H7 (cell line): Measurements from ENCODE around the gene IRS2. TPM values are rescaled to one million over a fixed set of nuclear protein-coding genes. Genes with fewer than 3 reads are reported as not detected.
"Not testable (repeated sequence)": the region's sequence is repeated elsewhere in the genome, so short reads cannot be mapped to it uniquely, and the experiment has no call there.

Experiments
- DNase-seq: peaks from one replicate; pipeline ENCODE4 v3.0.0; 2012
- H3K27me3 ChIP-seq: 2 replicates; pipeline ENCODE4 v1.6.0; 2011; ENCODE audit warnings: mild to moderate bottlenecking, low read length; ENCODE audit not compliant: control insufficient read depth, insufficient read depth
- H3K36me3 ChIP-seq: replicated peaks from 2 replicates; pipeline ENCODE4 v1.5.1; 2011; ENCODE audit warnings: low read length; ENCODE audit not compliant: control insufficient read depth, insufficient read depth
- H3K4me3 ChIP-seq: 2 replicates; pipeline ENCODE4 v1.5.1; 2011; ENCODE audit warnings: low read depth, mild to moderate bottlenecking, control low read depth, low read length, moderate library complexity; ENCODE audit not compliant: insufficient read depth
- total RNA-seq: library from RNA; depleted of rRNA; stranded (reverse); fragments of >200 nt; shearing (Covaris generic); gene quantifications from 2 replicates; pipeline ENCODE4 v1.2.3, GENCODE V29; 2014; rRNA removed

IRS2 gene
- 4.3 and 9.0 TPM in 2 replicates for total RNA-seq

- no peaks in the 10 kb centered on the region for H3K36me3 ChIP-seq
- peak; percentile 97 for DNase-seq
- peak within 1 kb of the TSS; percentile 74 for H3K4me3 ChIP-seq
- H3K27me3 ChIP-seq = peaks cover 14% of the 10 kb centered on the region; the same call in 1 of the 2 replicates
Observed at GRCh38 chr13:109786457-109787134, at the start of gene IRS2. Gene IRS2, minus strand, starts transcription at chr13:109786583. Its CDS starts 530 bp downstream, at chr13:109786053.

GRCh38 chr13:109834973-109835720 is 48.8 kb upstream of the IRS2 start:
- no peak overlapping the region for H3K4me3 ChIP-seq
- no peaks in the 10 kb centered on the region for H3K36me3 ChIP-seq
- DNase-seq = no peak
- no peaks in the 10 kb centered on the region for H3K27me3 ChIP-seq

- DNase-seq = no peak
- Histone ChIP-seq H3K27me3 (no peaks in the 10 kb centered on the region), H3K36me3 (no peaks in the 10 kb centered on the region), H3K4me3 (no peak overlapping the region)
Observed at GRCh38 chr13:109833940-109834339, 47.6 kb upstream of the IRS2 start.

GRCh38 chr13:109833071-109833470 is 46.7 kb upstream of the IRS2 start:
- Histone ChIP-seq H3K4me3 (no peak overlapping the region), H3K27me3 (no peaks in the 10 kb centered on the region), H3K36me3 (no peaks in the 10 kb centered on the region)
- no peak for DNase-seq

GRCh38 chr13:109828591-109829316 is 42.4 kb upstream of the IRS2 start:
- not testable (repeated sequence) for DNase-seq, H3K27me3 ChIP-seq, H3K4me3 ChIP-seq, H3K36me3 ChIP-seq

GRCh38 chr13:109823201-109823600 is 36.8 kb upstream of the IRS2 start:
- H3K27me3 ChIP-seq, H3K36me3 ChIP-seq, DNase-seq: not testable (repeated sequence)

GRCh38 chr13:109821103-109821502 is 34.7 kb upstream of the IRS2 start:
- H3K4me3 ChIP-seq = no peak overlapping the region
- no peaks in the 10 kb centered on the region for H3K27me3 ChIP-seq
- DNase-seq = no peak
- no peaks in the 10 kb centered on the region for H3K36me3 ChIP-seq

More at GRCh38 chr13:109823201-109823600, 36.8 kb upstream of the IRS2 start:
- not testable (repeated sequence) for H3K4me3 ChIP-seq

- no peaks in the 10 kb centered on the region for H3K27me3 ChIP-seq
- no peak for DNase-seq
- no peaks in the 10 kb centered on the region for H3K36me3 ChIP-seq
- H3K4me3 ChIP-seq = no peak overlapping the region
Observed at GRCh38 chr13:109819874-109820273, 33.5 kb upstream of the IRS2 start.

GRCh38 chr13:109818886-109819285 is 32.5 kb upstream of the IRS2 start:
- H3K36me3 ChIP-seq = no peaks in the 10 kb centered on the region
- H3K27me3 ChIP-seq = no peaks in the 10 kb centered on the region
- no peak for DNase-seq
- no peak overlapping the region for H3K4me3 ChIP-seq

- no peaks in the 10 kb centered on the region for H3K27me3 ChIP-seq
- no peak overlapping the region for H3K4me3 ChIP-seq
- DNase-seq = no peak
- no peaks in the 10 kb centered on the region for H3K36me3 ChIP-seq
Observed at GRCh38 chr13:109817591-109818535, 31.5 kb upstream of the IRS2 start.

GRCh38 chr13:109816808-109817203 is 30.4 kb upstream of the IRS2 start:
- Histone ChIP-seq H3K27me3 (no peaks in the 10 kb centered on the region), H3K36me3 (no peaks in the 10 kb centered on the region), H3K4me3 (no peak overlapping the region)
- no peak for DNase-seq

GRCh38 chr13:109816112-109816807 is 29.9 kb upstream of the IRS2 start:
- H3K36me3 ChIP-seq = no peaks in the 10 kb centered on the region
- no peak overlapping the region for H3K4me3 ChIP-seq
- DNase-seq = no peak
- no peaks in the 10 kb centered on the region for H3K27me3 ChIP-seq

- no peaks in the 10 kb centered on the region for H3K27me3 ChIP-seq
- DNase-seq = no peak
- H3K36me3 ChIP-seq = no peaks in the 10 kb centered on the region
- no peak overlapping the region for H3K4me3 ChIP-seq
Observed at GRCh38 chr13:109815651-109816050, 29.3 kb upstream of the IRS2 start.
